GM18868 (cell line): Measurements from ENCODE around the gene RPL37A.

Experiments used
- ATAC-seq: cut with Tn5 transposase; IDR thresholded peaks from one replicate; pipeline ENCODE4 v1.9.1; 2021; ENCODE audit warnings: mild to moderate bottlenecking, moderate library complexity; ENCODE audit not compliant: unreplicated experiment

Gene RPL37A

DNA sequence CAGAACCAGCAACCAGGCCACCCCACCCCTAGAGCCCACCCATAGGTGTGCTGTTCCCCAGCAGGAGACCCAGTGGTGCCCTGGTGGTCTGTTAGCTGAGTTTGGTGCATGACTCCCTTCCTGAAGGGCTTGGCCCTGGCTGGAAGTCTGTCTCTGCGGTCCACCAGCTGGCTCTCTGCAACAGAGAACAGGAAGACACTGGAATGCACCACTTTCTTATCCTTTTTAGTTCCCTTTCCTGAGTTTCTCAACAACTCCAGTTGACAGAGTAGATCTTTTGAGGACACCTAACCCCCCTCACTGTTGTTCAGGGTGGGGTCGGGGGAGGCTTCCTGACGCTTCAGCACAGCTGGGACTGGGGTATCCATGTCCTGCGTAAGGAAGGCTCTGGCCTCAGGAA, 11.9 kb upstream of the RPL37A start:
- ATAC-seq, result no peak

DNA sequence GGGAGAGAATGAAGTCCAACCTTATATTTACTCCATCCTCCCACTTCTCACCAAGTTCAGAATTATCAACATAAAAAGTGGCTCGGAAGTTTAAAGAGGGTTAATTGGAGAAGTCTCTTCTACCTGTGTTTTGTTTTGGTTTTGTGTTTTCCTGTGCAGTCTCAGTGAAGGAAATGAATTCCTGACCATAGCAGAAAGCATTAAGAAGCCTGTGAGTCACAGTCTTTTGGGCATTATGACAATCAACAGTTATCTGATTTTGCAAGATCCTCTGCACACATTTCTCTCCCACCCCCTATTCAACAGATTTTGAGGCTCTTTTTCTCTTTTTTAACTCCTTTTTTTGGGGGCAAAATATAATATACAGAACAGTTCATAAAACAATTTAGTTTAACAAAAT, 8.6 kb upstream of the RPL37A start:
- no peak for ATAC-seq

DNA sequence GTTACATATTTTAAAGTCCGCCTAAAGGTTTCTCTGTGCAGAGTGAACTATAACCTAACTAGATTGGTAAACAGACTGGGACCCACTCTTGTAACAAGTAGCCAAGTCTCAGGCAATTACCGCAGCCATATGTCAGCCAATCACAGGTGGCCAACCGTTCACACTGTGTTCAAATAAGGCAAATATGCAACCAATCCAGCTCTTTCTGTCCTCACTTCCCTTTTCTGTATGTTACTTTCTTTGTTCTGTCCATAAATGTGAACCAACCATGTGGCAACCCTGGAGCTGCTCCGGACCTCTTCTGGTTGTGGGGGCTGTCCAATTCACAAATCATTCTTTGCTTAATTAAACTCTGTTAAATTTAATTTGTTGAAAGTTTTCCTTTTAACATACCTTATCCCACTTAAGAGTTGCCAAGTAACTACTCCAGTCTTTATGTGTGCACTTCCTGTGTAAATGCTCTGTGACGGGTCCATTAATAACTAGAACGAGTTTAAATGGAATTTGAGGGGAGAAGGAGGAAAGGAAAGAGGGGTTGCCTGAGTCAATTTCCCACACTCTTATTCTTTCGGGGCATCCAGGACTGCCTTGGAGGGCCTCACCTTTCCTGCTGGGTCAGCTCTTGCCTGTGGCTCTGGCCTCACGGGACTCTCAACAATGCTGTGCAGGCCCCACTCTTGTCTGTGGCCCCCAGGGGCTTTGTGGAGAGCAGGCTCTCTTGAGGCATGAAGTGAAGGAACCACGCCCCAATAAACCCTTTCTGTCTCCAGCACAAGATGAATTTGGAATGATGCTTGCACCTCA, 6.6 kb upstream of the RPL37A start:
- peak; percentile 82 for ATAC-seq

DNA sequence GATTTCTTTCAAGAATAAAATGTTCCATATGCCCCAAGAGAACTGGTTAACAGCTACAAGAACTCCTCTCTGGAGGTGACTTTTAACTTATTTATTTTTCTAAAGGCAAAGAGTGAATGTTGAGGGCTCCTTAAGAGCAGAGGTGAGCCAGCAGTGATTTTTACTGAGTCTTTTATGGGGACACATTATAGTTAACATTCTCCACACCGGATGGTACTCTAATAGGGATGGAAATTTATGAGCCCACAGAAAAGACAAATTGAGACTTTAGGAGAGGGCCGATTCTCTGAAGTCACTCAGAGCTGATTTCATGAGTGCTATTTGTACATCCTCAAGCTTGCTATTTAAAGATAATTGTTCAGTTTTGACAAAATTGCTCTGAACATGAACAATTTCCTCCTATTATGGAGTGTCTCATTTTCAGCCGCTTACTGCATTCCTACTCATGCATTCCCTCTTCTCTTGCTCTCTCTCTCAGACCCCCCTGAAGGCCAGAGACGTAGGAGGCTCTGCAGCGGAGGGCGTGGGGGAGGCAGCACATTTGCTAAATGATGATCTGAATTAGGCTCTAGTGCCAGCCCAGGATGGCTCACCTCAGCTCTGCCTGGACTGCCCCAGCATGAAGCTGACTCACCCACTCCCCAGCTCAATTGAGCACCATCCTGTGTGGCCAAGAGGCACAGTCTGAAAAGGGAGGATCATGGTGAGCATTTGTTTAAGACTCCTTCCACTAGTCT, 5.9 kb upstream of the RPL37A start:
- ATAC-seq, result peak; percentile 31

DNA sequence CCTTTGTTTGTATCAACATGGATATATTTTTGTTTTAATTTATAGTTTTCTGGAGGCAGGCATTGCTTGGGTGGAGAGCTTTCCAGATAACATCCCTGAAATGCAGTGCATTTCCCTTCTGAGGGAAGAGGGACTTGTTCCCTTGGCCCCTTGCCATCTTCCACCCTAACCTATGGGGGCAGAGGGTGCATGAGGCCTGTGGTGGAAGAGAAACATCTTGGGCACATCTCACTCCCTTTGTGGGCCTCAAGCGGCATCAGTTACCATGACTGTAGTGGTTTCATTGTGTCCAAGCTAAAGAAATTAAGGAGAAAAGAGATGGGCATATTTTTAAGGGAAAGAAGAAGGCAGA, 5.3 kb upstream of the RPL37A start:
- no peak for ATAC-seq

DNA sequence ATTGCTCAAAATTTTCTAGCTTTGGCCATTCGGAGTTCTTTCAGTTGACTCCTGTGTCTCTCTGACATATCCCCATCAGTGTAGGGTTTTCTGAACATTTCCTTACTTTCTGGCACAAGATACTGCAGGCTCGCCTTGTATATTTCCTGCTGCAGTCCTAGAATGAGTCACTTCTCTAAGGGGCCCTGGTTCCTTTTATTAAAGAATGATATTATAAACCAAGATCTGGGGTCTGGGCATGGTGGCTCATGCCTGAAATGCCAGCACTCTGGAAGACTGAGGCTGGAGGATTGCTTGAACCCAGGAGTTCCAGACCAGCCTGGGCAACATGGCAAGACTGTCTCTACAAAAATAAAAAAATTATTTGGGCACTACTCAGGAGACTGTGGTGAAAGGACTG, 3.0 kb upstream of the RPL37A start:
- ATAC-seq, result no peak

DNA sequence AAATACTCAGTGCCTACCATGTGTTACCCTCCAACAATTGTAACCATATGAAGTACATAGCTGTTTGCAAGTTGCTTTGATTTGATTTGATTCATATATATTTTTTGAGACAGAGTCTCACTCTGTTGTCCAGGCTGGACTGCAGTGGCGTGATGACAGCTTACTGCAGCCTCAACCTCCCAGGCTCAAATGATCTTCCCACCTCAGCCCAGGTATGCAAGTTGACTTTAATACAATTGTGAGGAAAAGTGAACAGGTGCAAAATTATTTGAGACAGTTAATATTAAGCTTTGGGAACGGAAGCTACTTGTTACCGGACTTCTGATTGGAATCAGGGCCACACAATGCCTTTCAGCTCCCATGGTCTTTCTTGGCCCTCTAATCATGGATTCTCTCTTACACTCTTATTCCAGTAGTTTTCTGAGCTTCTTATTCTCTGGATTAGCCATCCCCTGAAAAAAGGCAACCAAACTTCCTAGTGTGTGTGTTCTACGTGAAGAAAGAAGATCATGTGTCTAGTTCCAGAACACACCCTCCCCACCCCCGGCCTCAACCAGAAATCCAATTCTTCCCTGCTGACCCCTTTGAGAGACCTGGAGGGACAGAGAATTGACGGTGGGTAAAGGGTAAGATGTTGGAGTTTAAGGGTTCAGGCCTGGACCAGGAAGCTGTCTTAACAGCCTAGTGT, 1.1 kb upstream of the RPL37A start:
- no peak for ATAC-seq

DNA sequence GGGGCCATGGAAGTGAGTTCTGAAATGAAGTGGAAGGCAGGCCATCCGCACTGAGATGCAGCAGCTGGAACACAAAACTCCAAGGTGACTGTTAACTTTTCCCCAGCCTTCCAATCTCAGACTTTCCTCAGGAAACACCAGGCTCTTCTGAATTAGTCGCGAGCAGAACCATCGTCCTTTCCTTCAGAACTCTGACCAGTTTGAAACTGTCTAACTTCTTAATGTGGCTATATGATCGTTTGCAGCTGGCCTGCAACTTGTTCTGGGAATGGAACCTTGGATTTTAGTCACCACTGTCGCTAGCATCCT, 620 bp upstream of the RPL37A start:
- ATAC-seq, result no peak

DNA sequence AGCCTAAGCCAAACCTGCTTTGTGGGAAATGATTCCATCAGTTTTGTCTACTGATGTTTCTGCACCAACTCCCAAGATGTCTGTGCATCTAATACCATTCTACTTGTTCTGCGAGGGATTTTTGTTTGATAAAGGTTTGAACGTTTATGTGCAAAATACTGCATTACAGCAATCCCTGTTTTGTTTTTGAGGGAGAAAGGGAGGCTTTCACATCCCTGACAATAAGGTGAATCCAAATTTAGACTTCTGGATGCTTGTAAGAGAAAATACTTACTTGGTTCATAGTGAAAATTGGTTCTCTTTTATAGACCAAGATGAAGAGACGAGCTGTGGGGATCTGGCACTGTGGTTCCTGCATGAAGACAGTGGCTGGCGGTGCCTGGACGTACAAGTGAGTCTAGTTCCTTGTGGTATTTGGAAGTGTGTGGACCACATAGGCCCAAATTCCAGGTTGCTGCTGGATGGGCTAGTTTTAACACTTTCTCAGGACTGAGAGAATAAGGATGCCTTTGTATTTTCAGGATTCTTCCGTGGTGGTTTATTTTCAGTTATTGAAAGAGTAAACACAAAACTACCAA, 1.1 kb downstream of the RPL37A start:
- no peak for ATAC-seq

DNA sequence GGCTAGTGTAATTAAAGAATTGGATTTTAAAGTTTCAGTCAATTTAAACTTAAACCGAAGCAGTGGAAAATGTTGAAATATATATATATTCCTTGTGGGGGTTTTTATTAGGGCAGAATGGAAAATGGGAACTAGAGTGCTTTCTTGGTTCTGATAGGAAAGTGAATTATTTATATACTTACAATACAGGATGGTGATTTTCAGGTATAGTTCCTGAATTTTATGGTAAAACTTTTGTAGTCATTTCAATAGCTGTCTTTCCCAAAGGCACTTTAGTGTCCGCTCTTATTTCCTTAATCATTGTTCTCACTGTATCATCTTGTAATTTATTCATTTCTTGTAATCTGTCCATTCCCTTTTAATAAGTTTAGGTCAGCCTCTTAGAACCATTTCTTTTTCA, 1.9 kb downstream of the RPL37A start:
- no peak for ATAC-seq

DNA sequence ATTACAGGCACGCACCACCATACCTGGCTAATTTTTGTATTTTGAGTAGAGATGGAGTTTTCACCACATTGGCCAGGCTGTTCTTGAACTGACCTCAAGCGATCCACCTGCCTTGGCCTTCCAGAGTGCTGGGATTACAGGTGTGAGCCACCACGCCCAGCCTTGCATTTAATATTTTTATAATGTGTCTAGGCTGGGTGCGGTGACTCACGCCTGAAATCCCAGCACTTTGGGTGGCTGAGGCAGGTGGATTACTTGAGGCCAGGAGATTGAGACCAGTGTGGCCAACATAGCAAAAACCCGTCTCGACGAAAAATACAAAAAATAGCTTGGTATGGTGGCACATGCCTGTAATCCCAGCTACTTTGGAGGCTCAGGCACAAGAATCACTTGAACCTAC, 3.2 kb downstream of the RPL37A start:
- no peak for ATAC-seq

DNA sequence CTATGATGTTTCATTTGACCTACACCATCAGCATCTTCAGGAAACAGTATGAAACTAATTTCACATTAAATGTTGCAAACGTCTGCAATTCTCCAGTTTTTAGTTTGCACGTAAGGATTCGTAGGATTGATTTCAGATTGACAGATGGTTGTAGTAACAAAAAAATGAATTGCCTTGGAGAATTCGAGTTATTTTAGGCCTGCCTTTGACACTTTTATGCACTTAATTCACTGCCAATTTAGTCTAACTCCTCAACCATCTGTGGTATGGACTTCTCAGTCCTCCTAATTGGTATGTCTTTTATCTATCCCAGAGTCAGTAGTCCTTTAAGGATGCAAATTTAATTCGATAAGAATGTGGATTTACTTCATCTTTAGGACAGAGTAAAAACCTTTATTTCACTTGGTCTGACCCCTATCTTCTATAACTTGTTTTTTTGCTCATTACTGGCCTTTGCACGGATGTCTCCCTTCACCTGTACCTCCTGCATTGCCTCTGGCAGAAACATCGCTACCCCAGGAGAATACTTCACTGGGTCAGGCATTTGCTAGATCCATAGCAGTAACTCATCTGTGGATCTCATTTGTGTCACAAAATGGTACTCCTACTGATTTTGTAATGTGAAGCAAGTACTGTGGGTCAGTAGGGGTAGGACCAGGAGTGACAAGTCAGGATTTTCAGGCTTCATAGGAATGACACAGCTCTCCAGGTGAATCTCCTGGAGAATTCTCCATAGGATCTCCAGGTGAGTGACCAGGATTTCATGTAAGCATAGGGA, 3.9 kb downstream of the RPL37A start:
- ATAC-seq, result no peak

DNA sequence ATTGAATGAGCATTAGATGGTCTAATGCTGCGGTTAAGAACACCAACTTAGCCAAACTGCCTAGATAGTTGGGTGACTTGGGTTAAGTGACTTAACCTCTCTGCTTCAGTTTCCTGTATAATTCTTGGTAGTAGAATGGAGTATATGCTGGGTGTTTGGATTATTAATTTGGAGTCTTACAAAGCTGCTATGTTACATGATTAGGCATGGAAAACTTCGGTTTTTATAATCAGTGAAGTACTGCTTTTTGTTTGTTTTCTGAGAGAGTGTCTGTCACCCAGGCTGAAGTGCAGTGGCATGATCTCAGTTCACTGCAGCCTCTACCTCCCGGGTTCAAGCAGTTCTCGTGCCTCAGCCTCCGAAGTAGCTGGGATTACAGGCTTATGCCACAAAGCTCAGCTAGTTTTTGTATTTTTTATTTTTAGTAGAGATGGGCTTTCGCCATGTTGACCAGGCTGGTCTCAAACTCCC, 4.5 kb downstream of the RPL37A start:
- ATAC-seq, result no peak

DNA sequence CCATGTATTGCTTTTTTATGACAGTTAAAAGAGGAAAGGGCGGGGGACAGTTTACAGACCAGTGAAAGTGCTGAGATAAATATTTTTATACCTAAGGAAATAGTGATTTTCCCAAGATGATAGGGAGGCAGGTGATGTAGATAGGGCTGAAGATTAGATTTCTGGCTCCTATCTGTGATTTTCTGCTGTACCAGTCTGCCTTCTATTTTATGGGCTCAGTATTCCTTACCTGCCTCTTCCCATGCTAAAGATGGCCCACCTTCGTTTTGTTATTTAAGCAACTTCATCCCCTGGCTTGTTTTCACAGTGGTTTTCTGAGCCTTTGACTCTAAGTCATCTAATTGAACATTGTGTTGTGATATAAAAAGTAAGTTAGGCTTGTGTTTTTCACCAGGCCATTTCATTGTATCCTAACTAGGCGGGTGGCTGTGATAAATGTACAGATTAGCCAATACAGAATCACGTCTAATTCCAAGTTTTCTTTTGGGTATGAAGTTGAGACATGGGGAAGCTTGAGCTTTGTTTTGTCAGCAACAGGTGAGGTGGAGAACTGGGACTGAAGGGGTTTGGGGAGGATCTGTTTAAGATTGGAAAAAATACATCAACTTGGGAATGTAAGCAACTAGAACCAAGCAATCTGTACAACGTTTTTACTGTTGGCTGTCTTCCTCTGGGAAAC, 5.2 kb downstream of the RPL37A start:
- ATAC-seq, result no peak

DNA sequence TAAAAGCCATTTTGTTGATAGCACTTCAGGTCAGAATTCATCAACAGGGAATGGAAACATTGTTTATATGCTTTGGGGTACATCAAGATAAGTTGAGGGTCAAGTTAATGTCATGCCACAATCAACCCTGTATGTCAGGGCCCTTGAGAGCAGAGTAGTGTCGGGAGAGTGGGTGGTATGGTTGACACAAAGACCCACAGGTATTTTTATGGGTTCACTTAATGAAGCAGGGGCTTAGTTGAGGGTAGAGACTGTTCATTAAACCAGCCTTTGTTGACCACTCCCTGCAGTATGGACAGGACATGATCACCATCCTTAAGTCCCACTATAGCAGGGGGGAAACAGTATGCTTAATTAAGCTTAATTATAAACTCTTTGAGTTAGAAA, 5.7 kb downstream of the RPL37A start:
- ATAC-seq, result no peak

DNA sequence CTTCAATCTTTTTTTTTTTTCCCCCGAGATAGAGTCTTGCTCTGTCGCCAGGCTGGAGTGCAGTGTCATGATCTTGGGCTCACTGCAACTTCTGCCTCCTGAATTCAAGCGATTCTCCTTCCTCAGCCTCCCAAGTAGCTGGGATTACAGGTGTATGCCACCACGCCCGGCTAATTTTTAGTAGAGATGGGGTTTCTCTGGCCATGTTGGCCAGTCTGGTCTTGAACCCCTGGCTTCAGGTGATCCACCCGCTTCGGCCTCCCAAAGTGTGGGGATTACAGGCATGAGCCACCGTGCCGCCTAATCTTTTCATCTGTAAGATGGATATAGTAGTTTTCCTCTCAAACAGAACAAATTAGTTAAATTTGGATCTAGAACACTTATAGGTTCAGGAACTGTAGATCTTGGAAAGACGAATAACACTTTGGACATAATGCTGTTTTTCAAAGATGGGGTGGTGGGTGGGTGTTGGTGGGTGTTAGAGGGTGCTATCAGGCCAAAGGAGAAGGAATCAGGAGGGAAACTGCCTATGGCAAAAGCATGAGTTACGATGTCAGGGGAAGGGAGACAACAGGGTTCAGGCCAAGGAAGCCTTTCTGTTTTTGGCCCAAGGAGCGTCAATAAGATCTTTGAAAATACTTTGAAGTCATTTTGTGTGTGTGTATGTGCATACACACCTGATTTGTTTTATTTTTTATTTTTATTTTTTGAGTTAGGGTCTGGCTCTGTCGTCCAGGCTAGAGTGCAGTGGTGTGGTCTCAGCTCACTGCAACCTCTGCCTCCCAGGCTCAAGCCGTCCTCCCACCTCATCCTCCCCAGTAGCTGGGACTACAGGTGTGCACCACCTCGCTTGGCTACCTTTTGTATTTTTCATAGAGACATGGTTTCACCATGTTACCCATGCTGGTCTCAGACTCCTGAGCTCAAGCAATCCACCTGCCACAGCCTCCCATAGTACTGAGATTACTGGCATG, 6.8 kb downstream of the RPL37A start:
- ATAC-seq, result no peak

DNA sequence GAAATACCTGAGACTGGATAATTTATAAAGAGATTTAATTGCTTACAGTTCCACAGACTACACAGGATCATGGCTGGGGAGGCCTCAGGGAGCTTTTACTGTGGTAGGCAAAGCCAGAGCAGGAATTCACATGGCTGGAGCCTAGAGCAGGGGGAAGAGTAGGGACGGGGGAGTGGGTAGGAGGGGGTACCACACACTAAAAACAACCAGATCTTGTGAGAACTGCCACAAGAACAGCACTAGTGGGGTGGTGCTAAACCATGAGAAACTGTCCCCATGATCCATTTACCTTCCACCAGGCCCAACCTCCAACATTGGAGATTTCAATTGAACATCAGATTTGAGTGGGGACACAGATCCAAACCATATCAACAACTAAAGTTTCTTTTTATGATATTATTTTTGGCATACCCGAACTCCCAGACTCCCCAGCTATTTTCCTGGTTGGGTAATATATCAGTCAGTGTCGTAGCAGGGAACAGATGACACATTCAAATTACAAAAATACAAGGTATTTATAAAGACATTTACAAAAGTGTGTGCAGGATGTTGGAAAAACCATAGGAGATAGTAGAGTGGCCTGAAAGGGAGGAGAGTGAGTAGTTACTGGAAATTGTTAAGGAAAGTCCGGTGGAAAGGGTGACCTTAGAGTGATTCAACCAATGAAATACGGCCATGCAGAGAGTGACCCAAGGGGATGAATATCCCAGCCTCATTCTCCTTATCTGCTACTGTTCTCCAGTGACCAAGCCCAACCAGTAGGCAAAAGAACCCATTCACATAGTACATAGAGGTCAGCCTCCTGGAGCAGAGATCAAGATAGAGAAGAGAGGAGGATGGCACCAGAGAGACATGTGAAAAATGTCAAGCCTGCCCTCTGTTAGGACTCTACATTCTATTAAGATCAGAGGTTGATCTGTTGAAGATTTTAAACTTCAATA, 8.8 kb downstream of the RPL37A start:
- no peak for ATAC-seq

DNA sequence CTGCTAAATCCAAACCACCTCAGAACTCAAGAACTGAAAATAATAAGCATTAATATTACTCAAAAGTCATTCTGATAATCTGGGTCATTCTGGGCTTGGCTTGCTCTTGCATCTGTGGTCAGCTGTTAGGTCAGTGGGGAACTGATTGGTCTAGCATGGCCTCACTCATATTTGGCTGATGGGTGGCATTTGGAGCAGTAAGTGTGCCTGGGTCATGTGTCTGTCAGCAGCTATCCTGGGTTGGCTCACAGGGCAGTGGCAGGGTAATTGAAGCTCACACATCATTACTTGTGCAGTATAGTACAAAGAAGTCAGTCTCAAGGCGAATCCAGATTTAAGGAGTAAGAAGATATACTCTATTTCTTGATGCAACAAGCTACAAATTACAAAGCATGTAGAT, 9.6 kb downstream of the RPL37A start:
- no peak for ATAC-seq
